ENCODE data around the gene ZXDC.

ZXDC gene

DNA sequence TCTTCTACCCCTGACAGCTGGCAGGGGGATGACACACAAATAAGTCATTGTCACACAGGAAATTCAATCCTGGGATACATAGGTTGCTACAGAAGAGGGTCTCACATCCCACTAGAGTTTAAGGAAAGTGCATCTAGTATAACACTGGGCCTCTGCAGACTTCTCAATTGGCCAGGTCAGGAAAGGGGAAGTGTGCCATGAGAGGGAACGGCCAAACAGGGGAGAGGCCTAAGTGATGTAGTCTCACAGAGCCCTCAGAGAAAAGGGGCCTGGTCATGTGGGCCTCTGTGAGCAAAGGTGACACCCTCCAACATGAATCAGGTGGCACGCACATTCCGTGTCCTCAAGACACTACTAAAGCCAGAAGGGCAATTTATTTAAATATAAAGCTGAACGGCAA, 11.2 kb downstream of the ZXDC start:
- DNase-seq, result no peak

DNA sequence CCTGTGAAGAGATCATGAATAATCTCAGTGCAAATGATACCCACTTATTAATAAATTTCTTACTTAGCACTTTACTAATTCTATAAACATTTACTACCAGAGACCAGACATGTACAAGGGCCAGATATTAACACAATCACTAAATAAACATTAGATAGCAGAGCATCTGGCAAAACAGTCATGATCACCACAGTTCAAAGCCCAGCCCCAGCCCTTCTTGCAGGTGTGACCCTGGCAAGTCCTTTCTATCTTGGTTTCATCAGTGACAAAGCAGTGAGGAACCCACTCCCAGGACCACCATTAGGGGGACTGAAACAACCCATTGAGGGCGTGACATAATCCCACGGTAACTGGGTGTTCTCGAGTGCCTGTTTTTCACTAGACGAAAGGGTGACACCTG, 11.6 kb downstream of the ZXDC start:
- H3K27me3 ChIP-seq, result no peaks in the 10 kb centered on the region
- no peaks in the 10 kb centered on the region for H3K9me3 ChIP-seq
- H3K4me1 ChIP-seq, result no peaks in the 10 kb centered on the region
- peaks cover 73% of the 10 kb centered on the region for H3K36me3 ChIP-seq
- no peak overlapping the region for H3K4me3 ChIP-seq (ENCODE audit: low read depth, low read length)
- TF ChIP-seq, protein P1, sequence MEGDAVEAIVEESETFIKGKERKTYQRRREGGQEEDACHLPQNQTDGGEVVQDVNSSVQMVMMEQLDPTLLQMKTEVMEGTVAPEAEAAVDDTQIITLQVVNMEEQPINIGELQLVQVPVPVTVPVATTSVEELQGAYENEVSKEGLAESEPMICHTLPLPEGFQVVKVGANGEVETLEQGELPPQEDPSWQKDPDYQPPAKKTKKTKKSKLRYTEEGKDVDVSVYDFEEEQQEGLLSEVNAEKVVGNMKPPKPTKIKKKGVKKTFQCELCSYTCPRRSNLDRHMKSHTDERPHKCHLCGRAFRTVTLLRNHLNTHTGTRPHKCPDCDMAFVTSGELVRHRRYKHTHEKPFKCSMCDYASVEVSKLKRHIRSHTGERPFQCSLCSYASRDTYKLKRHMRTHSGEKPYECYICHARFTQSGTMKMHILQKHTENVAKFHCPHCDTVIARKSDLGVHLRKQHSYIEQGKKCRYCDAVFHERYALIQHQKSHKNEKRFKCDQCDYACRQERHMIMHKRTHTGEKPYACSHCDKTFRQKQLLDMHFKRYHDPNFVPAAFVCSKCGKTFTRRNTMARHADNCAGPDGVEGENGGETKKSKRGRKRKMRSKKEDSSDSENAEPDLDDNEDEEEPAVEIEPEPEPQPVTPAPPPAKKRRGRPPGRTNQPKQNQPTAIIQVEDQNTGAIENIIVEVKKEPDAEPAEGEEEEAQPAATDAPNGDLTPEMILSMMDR (IDR thresholded peaks at IDR 0.05; ENCODE audit: low read depth, low read length), result no peak
- DNase-seq, result peak; percentile 5

More for the DNA sequence above, 11.2 kb downstream of the ZXDC start:
- Histone ChIP-seq H3K9me3 (no peaks in the 10 kb centered on the region), H3K36me3 (peaks cover 71% of the 10 kb centered on the region), H3K4me1 (no peaks in the 10 kb centered on the region), H3K4me3 (ENCODE audit: low read depth, low read length) (no peak overlapping the region), H3K27me3 (no peaks in the 10 kb centered on the region)
- TF ChIP-seq, protein P1 (IDR thresholded peaks at IDR 0.05; ENCODE audit: low read depth, low read length), result no peak

DNA sequence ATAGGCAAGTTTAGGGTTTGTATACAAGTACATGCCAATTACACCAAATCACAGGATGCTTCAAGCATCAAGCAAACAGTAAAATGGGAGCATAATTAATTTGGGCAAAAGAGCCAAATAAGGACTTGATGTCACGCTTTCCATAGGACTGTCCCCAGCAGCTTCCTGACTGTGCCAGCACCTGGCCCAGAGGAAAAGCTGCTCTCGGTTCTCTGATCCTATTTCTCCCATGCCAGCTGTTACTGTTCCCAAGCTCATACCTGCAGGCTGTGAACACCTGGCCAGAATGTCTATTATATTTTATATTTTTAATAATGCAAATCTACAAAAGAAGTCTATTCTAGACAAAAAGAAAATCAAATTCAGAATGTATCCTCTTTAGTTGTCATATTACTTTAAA, 12.2 kb downstream of the ZXDC start:
- TF ChIP-seq, protein P1 (IDR thresholded peaks at IDR 0.05; ENCODE audit: low read depth, low read length), result no peak
- no peaks in the 10 kb centered on the region for H3K4me1 ChIP-seq
- no peaks in the 10 kb centered on the region for H3K27me3 ChIP-seq
- no peak overlapping the region for H3K4me3 ChIP-seq (ENCODE audit: low read depth, low read length)
- peaks cover 73% of the 10 kb centered on the region for H3K36me3 ChIP-seq
- no peak for DNase-seq
- no peaks in the 10 kb centered on the region for H3K9me3 ChIP-seq

GRCh38 chr3:126461450-126462070, 14.1 kb downstream of the ZXDC start:
- no peaks in the 10 kb centered on the region for H3K9me3 ChIP-seq
- H3K4me3 ChIP-seq (ENCODE audit: low read depth, low read length), result no peak overlapping the region
- no peak for DNase-seq
- H3K36me3 ChIP-seq, result peaks cover 75% of the 10 kb centered on the region
- H3K27me3 ChIP-seq, result no peaks in the 10 kb centered on the region
- TF ChIP-seq, protein P1 (IDR thresholded peaks at IDR 0.05; ENCODE audit: low read depth, low read length), result no peak
- no peaks in the 10 kb centered on the region for H3K4me1 ChIP-seq

DNA sequence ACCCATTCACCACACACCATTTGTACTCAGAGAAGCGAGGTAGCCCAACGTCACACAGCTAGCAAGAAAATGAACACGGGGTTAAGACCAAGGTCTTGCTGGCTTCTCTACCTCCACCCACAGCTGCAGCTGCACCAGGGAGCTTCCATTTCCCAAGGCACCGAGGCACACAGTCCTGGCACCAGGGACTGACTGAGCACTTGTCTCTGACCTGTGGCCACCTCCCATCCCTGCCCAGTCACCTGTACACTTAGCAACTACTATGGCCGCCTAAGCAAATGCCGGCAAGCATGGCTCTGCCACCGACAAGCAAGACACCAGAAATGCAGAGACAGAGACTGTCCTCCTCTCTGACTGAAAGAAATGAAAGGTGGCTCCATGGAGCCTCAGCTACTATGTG, 15.3 kb downstream of the ZXDC start:
- Histone ChIP-seq H3K4me1 (no peaks in the 10 kb centered on the region), H3K4me3 (ENCODE audit: low read depth, low read length) (no peak overlapping the region), H3K9me3 (no peaks in the 10 kb centered on the region), H3K27me3 (no peaks in the 10 kb centered on the region), H3K36me3 (peaks cover 64% of the 10 kb centered on the region)
- no peak for DNase-seq
- TF ChIP-seq, protein P1 (IDR thresholded peaks at IDR 0.05; ENCODE audit: low read depth, low read length), result no peak

DNA sequence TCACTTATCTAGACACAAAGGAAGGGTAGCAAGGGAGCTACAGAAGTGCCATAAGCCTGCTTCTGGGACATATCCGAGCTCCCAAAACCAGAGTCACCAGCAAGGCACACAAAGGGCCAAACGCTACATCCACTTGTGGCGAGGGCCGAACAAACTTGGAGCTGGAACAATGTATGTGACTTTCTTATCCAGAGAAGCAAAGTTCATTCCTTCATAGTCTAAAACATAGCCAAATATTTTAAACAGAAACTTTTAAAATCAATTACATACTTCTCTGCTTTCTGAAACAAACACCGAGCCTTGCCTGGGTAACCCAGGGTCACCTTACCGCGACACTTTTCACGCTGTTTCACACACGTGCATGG, 15.9 kb downstream of the ZXDC start:
- no peak for DNase-seq
- Histone ChIP-seq H3K27me3 (no peaks in the 10 kb centered on the region), H3K4me1 (no peaks in the 10 kb centered on the region), H3K9me3 (no peaks in the 10 kb centered on the region), H3K4me3 (ENCODE audit: low read depth, low read length) (no peak overlapping the region), H3K36me3 (peaks cover 57% of the 10 kb centered on the region)
- TF ChIP-seq, protein P1 (IDR thresholded peaks at IDR 0.05; ENCODE audit: low read depth, low read length), result no peak

Data from BE2C (cell line).